Measurements from ENCODE around the gene RBBP8. TPM values are rescaled to one million over a fixed set of nuclear protein-coding genes. Genes with fewer than 3 reads are reported as not detected.
"Not testable (repeated sequence)": the region's sequence is repeated elsewhere in the genome, so short reads cannot be mapped to it uniquely, and the experiment has no call there.

The RBBP8 gene
- total RNA-seq, 1 experiment from 2014 or later, result 62.4 TPM

DNA sequence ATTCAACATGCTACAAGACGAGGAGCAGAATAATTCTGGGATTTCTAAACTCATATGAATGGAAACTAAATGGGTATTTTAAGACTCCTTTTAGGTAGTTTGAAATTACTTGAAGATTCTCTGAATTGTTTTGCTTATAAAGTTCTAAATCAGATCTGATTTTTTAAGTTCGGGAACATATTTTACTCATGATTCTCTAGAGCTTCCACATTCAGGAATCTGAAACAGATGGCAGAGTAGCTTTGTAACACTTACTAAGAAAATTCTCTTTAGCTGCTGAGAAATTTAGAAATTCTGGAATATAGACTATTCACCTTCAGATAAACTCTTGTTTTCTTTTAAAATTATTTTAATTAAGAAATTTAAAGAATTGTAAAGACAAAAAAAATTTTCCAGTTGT lies 13.7 kb downstream of the RBBP8 start:
- intact Hi-C loops (cut with micrococcal nuclease; ENCODE audit: unreplicated experiment), result no loop called here
- no peak overlapping the region for H3K27ac Mint-ChIP-seq (ENCODE audit: unreplicated experiment)
- H3K4me1 Mint-ChIP-seq (ENCODE audit: low read depth, unreplicated experiment), result no peaks in the 10 kb centered on the region
- no peaks in the 10 kb centered on the region for H3K9me3 Mint-ChIP-seq (ENCODE audit: low read depth, unreplicated experiment)
- H3K36me3 Mint-ChIP-seq (ENCODE audit: insufficient read depth, unreplicated experiment), result peaks cover 5% of the 10 kb centered on the region
- DNase-seq, result no peak
- TF ChIP-seq, protein P1, sequence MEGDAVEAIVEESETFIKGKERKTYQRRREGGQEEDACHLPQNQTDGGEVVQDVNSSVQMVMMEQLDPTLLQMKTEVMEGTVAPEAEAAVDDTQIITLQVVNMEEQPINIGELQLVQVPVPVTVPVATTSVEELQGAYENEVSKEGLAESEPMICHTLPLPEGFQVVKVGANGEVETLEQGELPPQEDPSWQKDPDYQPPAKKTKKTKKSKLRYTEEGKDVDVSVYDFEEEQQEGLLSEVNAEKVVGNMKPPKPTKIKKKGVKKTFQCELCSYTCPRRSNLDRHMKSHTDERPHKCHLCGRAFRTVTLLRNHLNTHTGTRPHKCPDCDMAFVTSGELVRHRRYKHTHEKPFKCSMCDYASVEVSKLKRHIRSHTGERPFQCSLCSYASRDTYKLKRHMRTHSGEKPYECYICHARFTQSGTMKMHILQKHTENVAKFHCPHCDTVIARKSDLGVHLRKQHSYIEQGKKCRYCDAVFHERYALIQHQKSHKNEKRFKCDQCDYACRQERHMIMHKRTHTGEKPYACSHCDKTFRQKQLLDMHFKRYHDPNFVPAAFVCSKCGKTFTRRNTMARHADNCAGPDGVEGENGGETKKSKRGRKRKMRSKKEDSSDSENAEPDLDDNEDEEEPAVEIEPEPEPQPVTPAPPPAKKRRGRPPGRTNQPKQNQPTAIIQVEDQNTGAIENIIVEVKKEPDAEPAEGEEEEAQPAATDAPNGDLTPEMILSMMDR (IDR thresholded peaks at IDR 0.05; ENCODE audit: unreplicated experiment), result no peak
- no peaks in the 10 kb centered on the region for H3K27me3 Mint-ChIP-seq (ENCODE audit: unreplicated experiment)
- CTCF ChIA-PET, result no interaction called here
- no TSS peak for BruUV-seq (replicated peaks)
- H3K4me3 Mint-ChIP-seq (ENCODE audit: low read depth, unreplicated experiment), result no peak overlapping the region

DNA sequence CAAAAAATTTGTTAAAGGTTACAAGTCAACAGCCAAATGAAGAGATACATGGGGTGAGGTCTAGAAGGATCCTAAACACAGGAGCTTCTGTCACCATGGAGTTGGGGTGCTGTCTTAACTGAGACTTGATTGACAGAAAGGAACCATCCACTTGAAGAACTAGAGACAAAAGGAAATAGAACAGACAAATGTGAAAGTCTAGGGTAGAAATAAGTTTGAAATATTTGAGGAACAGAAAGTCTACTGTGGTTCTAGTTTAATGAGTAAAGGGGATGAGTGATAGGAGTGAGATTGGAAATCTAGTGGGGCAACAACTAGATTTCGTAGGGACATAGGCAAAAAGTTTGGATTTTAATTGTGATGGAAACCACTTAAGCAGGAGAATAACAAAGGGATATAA lies 18.7 kb downstream of the RBBP8 start:
- intact Hi-C loops (cut with micrococcal nuclease; ENCODE audit: unreplicated experiment), result no loop called here
- Mint-ChIP-seq H3K27me3 (ENCODE audit: unreplicated experiment) (no peaks in the 10 kb centered on the region), H3K4me1 (ENCODE audit: low read depth, unreplicated experiment) (no peaks in the 10 kb centered on the region), H3K9me3 (ENCODE audit: low read depth, unreplicated experiment) (no peaks in the 10 kb centered on the region), H3K36me3 (ENCODE audit: insufficient read depth, unreplicated experiment) (peaks cover 6% of the 10 kb centered on the region), H3K4me3 (ENCODE audit: low read depth, unreplicated experiment) (no peak overlapping the region), H3K27ac (ENCODE audit: unreplicated experiment) (no peak overlapping the region)
- no TSS peak for BruUV-seq (replicated peaks)
- CTCF ChIA-PET, result no interaction called here
- DNase-seq, result no peak
- TF ChIP-seq, protein P1 (IDR thresholded peaks at IDR 0.05; ENCODE audit: unreplicated experiment), result no peak

DNA sequence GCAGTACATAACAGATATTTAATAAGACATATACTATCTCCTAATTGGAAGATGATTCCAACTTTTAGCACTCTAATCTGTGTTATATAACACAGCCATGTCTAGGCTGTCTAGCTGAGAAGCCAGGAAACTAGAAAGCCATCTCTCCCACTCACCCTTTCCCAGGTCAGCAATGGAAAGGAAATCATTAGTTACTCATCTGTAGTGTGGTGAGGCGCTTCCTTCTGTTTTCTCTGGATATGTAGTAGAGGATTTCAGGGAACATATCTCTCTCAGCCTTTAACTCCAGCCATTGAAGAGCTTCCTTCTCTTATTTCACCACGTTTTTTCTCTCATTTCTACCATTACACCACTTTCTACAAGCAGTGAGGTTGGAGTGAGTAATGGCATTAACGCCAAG lies 19.4 kb downstream of the RBBP8 start:
- TF ChIP-seq, protein P1 (IDR thresholded peaks at IDR 0.05; ENCODE audit: unreplicated experiment), result no peak
- Mint-ChIP-seq H3K4me1 (ENCODE audit: low read depth, unreplicated experiment) (no peaks in the 10 kb centered on the region), H3K4me3 (ENCODE audit: low read depth, unreplicated experiment) (no peak overlapping the region), H3K9me3 (ENCODE audit: low read depth, unreplicated experiment) (no peaks in the 10 kb centered on the region), H3K27me3 (ENCODE audit: unreplicated experiment) (no peaks in the 10 kb centered on the region), H3K27ac (ENCODE audit: unreplicated experiment) (no peak overlapping the region), H3K36me3 (ENCODE audit: insufficient read depth, unreplicated experiment) (peaks cover 6% of the 10 kb centered on the region)
- DNase-seq, result no peak
- intact Hi-C loops (cut with micrococcal nuclease; ENCODE audit: unreplicated experiment), result no loop called here
- no TSS peak for BruUV-seq (replicated peaks)
- CTCF ChIA-PET, result no interaction called here

DNA sequence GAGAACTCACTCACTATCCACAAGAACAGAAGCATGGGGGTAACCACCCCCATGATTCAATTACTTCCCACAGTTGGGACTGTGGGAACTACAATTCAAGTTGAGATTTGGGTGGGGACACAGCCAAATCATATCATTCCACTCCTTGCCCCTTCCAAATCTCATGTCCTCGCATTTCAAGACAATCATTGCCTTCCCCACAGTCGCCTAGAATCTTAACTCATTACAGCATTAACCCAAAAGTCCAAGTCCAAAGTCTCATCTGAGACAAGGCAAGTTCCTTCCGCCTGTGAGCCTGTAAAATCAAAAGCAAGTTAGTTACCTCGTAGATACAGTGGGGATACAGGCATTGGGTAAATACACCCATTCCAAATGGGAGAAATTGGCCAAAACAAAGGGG lies 20.9 kb downstream of the RBBP8 start:
- H3K4me1 Mint-ChIP-seq (ENCODE audit: low read depth, unreplicated experiment); BruUV-seq (replicated peaks); H3K36me3 Mint-ChIP-seq (ENCODE audit: insufficient read depth, unreplicated experiment); H3K27ac Mint-ChIP-seq (ENCODE audit: unreplicated experiment); DNase-seq; H3K4me3 Mint-ChIP-seq (ENCODE audit: low read depth, unreplicated experiment); intact Hi-C loops (cut with micrococcal nuclease; ENCODE audit: unreplicated experiment); H3K27me3 Mint-ChIP-seq (ENCODE audit: unreplicated experiment); H3K9me3 Mint-ChIP-seq (ENCODE audit: low read depth, unreplicated experiment); CTCF ChIA-PET: not testable (repeated sequence)

DNA sequence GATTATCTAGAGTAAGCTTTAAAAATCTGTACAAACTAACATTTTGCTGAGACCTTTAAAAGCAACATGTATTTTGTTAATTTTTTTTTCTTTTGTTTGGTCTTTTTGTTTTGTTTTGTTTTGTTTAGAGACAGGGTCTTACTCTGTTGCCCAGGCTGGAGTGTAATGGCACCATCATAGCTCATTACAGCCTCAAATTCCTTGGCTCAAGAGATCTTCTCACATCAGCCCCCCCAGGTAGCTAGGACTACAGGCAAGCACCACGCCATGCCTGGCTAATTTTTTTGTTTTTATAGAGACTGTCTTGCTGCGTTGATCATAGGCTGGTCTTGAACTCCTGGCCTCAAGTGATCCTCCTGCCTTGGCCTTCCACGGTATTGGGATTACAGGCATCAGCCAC lies 23.1 kb downstream of the RBBP8 start:
- no peaks in the 10 kb centered on the region for H3K9me3 Mint-ChIP-seq (ENCODE audit: low read depth, unreplicated experiment)
- BruUV-seq (replicated peaks), result no TSS peak
- H3K4me3 Mint-ChIP-seq (ENCODE audit: low read depth, unreplicated experiment), result no peak overlapping the region
- intact Hi-C loops (cut with micrococcal nuclease; ENCODE audit: unreplicated experiment), result no loop called here
- CTCF ChIA-PET, result no interaction called here
- no peaks in the 10 kb centered on the region for H3K27me3 Mint-ChIP-seq (ENCODE audit: unreplicated experiment)
- H3K36me3 Mint-ChIP-seq (ENCODE audit: insufficient read depth, unreplicated experiment), result peaks cover 15% of the 10 kb centered on the region
- TF ChIP-seq, protein P1 (IDR thresholded peaks at IDR 0.05; ENCODE audit: unreplicated experiment), result no peak
- H3K4me1 Mint-ChIP-seq (ENCODE audit: low read depth, unreplicated experiment), result no peaks in the 10 kb centered on the region
- no peak for DNase-seq
- no peak overlapping the region for H3K27ac Mint-ChIP-seq (ENCODE audit: unreplicated experiment)
